ENCODE data around the gene MDN1.

DNA sequence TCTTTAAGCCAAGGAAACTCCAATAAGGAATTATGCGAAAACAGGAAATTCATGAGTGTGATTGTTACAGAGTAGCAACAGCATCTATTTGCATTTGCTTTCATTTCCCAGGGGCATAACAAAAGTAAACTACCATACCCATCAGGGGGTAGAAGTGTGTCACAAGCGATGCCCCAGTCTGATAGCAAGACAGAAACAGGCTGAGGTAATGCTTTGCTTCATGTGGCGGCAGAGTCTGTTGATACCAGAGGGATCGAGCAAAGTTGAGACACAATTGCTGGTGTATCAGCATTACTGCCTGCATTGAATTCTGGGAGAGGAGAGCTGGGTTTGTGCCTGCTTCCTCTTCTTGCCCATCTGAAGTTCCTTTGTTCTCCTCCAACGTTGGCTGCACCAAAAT lies 129.9 kb downstream of the MDN1 start:
- TF ChIP-seq, protein P1, sequence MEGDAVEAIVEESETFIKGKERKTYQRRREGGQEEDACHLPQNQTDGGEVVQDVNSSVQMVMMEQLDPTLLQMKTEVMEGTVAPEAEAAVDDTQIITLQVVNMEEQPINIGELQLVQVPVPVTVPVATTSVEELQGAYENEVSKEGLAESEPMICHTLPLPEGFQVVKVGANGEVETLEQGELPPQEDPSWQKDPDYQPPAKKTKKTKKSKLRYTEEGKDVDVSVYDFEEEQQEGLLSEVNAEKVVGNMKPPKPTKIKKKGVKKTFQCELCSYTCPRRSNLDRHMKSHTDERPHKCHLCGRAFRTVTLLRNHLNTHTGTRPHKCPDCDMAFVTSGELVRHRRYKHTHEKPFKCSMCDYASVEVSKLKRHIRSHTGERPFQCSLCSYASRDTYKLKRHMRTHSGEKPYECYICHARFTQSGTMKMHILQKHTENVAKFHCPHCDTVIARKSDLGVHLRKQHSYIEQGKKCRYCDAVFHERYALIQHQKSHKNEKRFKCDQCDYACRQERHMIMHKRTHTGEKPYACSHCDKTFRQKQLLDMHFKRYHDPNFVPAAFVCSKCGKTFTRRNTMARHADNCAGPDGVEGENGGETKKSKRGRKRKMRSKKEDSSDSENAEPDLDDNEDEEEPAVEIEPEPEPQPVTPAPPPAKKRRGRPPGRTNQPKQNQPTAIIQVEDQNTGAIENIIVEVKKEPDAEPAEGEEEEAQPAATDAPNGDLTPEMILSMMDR (IDR thresholded peaks at IDR 0.05): no peak
- no peak for TF ChIP-seq POLR2A (IDR thresholded peaks at IDR 0.05)
